Caki2 (cell line): ENCODE measurements around the gene SLC6A5. TPM values are rescaled to one million over a fixed set of nuclear protein-coding genes. Genes with fewer than 3 reads are reported as not detected.

Experiments used
- DNase-seq: peaks from one replicate; pipeline ENCODE4 v3.0.0-alpha.2; 2015; ENCODE audit warnings: low read depth
- in situ Hi-C: cut with HindIII; loops from 2 replicates; pipeline ENCODE4 v1.10.0; 2016; ENCODE audit warnings: low sequenced_read_pairs, low pct_unique_long_range_greater_than_20kb, mixed read lengths
- total RNA-seq: library from RNA; depleted of rRNA; stranded (reverse); fragments of >200 nt; shearing (Covaris generic); gene quantifications from 2 replicates; pipeline ENCODE4 v1.2.3, GENCODE V29; 2014; ENCODE audit warnings: low replicate concordance

SLC6A5 gene
- total RNA-seq, 1 experiment from 2014 or later = not detected

DNA sequence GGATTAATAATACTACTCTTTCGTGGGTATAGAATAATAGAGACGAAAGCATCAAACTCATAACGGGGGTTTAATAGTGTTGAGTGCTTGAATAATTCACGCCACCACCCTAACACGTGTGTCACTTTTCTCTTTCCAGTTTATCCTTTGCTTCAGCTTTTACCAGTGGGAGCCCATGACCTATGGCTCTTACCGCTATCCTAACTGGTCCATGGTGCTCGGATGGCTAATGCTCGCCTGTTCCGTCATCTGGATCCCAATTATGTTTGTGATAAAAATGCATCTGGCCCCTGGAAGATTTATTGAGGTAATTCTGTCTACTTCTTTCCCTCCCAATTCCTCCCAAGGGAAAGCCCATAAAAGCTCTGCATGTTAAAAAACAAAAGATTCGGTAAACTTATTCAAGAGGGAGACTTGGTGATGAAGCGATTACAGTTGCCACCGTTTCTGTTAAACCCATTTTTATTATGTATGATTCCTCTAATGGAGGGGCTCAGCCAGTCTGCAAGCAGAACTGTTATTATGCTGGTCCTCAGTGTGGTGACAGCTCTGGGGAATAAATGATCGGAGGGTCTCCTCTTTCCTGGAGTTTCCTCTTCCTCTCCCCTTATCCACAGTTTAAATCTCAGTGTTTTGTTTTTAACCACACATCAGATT, 52.9 kb downstream of the SLC6A5 start:
- DNase-seq = no peak
- in situ Hi-C loops = no loop called here

DNA sequence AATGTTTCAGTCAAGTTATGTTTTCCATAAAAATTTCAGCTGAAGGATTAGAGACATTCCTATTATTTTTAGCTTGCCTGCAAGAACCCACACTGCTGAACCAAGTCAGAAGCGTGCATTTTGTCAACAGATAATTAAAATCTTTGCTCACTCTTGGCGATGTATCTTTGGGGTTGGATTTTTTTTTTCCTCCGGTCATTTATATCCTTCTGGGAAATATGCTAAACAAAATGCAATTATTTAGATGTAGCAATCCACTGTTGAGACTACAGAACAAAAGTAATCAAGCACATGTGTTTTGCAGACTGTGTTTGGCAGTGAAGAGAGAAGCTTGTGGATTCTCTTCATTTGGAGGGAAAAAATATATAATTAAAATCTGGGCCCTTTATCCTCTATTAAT, 54.6 kb downstream of the SLC6A5 start:
- in situ Hi-C loops = no loop called here
- no peak for DNase-seq

DNA sequence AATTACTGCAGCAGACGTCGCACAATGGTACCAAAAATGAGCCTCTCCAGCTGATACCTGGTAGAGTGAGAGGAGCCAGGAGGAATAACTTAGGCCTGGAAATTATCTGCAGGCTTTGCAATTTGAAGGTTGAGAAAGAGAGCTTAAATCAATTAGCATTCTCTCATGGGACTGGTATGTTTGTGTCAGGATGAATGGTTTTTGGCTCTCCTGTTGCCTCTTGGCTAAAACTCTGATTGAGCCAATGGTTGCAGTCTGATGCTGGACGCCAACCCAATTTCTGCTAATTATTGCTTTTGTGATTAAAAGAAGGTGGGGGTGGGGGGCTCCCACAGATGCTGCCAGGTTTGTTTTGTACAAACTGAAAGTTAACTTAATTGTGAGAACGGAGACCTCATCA, 57.5 kb downstream of the SLC6A5 start:
- in situ Hi-C loops = no loop called here
- no peak for DNase-seq

DNA sequence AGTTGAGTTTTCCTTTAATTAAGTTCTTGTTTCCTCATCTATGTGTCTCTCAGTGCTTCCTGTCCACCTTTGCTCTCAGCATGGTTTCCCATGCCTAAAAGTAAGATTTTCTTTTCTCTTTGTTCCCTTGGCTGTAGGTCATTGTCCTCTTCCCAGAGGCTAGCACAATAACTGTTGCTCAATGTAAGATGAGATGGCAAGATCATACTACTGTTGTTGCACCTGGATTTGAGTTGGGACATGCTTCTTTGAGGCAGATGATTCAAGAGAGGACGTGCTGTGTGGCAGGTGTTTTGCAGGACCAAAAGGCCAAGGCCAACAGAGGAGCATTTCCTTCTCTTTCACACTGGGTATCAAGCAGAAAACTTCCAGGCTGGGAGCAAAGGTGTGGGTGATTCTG, 58.7 kb downstream of the SLC6A5 start:
- in situ Hi-C loops = no loop called here

DNA sequence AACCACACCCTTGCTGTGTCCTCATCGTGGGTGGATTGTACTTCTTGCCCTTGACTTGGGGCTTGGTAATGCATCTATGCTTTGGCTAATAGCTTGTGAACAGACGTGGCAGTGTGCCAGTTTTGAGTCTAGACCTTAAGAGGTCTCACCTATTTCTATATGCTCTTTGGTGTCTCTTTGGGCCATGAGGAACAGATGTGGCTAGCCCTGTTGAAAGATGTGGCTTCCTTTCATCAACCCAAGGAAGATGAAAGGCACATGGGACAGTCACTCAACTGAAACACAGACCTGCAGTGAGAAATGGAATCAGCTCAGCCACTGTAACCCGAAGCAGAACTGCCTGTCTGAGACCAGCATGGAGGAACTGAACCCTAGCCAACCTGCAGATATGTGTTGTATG, 62.0 kb downstream of the SLC6A5 start:
- DNase-seq = no peak
- in situ Hi-C loops = no loop called here

More for the DNA sequence above, 58.7 kb downstream of the SLC6A5 start:
- DNase-seq = no peak

DNA sequence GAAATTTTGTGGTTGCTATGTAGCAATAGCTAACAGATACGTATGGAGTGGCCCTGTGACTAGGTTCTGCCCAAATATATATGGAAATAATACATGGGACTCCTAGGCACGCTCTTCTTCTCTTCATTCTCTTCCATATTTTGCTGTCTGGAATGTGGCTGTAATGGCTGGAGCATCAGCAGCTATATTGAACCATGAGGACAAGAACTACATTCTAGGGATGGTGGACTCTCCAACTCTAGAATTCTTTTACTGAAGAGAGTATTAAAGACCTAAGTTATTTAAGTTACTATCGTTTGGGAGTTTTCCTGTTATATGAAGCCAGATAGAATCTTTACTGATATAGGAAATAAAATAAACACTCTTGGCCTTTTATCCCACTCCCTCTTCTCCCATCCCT, 62.4 kb downstream of the SLC6A5 start:
- DNase-seq = no peak
- in situ Hi-C loops = no loop called here

DNA sequence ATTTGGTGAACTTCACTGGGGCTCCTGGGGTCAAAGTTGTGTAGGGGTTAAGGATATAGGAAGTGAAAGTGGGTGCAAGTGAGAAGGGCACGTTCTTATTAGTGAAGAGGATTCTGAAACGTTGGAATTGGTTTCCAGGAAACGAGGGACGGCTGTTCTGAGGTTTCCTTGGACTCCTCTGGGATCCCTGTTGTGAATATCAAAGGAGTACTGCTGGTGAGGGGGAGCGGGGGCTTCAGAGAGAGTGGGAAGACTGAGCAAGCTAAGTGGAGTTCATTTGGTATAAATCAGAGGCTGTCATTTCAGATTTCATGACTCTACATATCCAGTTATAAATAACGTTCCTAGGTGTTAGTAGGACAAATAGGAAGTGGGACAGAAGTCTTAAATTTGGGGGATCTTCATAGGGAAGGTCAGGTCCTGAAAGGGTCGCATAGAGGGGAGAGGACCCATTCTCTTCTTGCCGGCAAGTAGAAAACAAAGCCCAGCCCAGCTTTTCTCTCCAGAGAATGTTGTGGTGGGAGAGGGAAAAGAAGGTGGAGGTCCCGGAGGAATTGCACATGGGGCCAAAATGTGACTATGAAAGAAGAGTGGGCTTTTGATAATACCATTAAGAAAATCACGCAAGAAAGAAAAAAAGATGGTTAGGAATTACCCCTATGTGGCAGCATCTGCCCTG, 68.9 kb downstream of the SLC6A5 start:
- no peak for DNase-seq
- in situ Hi-C loops = no loop called here

DNA sequence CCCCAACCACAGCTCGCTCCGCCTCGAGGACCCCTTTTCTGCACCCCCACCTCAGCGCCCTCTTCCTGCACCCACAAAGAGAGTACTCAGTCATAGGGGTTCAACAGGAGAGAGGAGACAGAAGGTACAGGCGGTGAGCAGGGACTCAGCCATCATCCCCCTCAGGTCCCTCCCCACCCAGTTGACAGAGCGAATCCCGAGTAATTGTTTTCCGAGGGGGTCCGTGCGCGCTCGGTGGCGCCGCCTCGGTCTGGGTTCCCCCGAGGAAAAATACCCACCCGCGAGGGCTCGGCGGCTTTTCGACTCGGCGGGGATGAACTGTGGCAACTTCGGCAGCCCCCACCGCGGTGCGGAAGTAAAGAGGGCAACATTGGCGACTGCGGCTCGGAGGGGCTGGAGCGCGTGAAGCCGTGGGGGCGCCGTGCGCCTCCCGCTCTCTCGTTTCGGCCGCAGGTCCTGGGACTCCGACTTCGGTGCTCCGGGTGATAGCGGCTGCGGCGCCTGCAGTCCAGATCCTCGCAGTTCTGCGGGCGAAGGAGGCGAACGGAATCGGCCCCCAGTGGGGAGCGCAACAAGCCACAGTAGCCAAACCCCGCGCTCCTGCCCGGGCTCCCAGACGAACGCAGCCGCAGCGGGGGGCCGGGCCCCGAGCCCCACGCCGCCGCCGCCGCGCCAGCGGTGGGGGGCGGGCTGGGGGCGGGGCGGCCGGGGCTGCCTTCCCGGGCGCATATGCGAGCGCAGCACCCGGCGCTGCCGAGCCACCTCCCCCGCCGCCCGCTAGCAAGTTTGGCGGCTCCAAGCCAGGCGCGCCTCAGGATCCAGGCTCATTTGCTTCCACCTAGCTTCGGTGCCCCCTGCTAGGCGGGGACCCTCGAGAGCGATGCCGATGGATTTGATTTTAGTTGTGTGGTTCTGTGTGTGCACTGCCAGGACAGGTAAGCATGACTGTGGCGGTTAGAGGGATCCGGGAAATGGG, 69.7 kb downstream of the SLC6A5 start, which contains the start of gene NELL1:
NELL1 (plus strand) TSS at position 743 of the 976 bp plus-strand sequence.
- in situ Hi-C loops = no loop called here
- no peak for DNase-seq

DNA sequence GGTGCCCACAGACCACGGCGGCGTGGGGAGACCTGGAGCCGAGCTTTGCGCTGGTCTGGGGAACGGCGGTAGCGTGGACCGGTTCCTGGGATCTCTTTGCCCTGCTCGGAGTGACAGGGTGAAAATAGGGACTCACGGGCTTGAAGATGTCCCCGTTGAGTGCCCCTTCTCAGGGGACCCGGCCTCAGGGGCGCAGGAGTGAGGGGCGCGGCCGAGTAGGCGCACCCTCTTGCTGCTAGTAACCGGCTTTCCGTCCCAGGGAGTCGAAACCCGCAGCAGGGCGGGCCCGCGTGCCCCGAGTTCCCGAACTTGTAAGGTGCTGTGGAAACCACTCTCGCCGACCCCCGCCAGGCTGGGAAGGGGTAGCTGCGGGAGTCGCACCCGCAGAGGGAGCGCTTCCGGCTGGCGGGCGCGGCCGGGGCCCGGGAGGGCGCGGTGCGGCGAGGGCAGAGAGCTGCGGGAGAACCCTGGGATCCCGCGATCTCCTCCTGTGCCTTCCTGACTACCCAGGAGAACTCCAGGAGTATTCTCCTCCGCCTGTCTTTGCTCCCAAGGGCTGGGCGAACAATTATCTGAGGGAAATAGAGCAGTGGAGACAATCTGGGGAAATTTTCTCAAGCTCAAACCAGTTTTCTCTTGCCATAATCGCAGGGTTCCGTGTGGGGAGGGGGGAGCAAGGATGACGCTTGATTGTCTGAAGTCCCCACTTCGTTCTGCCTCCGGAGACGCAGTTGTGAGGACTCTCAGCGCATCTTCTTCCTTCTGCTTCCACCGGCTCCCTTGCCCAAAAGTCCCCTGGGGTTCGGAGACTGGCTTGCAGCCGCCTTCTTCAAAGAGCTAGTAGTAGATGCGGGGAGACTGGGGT, 70.6 kb downstream of the SLC6A5 start:
- in situ Hi-C loops = no loop called here

DNA sequence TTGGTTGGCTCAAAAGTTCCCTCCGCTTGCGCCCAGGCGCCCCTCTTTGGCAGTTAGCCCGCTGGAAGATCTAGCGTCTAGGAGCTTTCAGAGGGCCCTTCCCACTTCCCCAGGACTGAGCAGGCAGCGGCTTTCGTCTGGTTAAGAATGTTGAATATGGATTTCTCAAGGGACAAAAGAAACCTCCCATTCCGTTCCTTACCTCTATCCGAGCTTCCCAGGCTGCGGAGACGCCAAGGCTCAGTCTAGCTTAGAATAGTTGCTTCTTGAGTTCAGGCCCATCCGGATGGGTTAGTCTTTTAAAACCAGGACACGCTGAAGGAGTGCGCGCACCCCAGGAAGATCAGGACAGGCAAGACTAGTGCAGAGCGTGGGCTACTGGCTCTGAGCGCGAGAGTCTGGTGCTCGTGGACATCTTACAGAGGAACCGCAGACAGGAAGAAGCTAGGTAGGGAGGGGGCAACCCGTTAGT, 71.6 kb downstream of the SLC6A5 start:
- no peak for DNase-seq
- in situ Hi-C loops = no loop called here

More for the DNA sequence above, 70.6 kb downstream of the SLC6A5 start:
- no peak for DNase-seq

DNA sequence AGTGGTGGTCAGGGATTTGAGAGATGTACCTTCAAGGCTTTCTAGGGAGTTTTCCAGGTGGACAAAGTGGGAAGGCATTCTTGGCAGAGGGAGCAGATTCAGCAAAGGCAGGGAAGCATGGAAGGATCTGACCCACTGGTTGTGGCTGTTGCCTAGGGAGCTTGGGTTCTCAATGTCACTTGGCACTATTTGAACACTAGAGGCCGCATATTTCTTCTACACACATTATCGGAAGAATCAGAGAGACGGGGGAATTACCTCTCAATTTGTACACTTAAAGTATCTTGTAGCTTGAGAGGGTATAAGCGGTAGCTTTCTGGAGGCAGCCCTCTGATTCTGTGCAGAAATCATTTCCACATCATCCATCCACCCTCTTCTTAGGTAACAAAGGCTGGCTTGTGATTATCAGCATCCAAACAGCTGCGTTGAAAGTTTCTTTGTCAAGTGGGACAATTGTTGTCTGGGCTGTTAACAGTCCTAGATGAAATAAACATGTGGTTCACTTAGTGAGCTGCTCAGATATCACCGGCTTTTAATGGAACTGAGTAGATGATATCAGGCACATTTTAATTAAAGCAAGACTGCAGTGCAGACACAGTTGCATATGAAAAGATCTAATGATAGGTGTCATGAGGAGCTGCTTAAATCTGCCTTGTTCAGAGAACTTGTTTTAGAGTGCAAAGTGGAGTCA, 72.6 kb downstream of the SLC6A5 start:
- in situ Hi-C loops = no loop called here
- DNase-seq = peak; percentile 14

DNA sequence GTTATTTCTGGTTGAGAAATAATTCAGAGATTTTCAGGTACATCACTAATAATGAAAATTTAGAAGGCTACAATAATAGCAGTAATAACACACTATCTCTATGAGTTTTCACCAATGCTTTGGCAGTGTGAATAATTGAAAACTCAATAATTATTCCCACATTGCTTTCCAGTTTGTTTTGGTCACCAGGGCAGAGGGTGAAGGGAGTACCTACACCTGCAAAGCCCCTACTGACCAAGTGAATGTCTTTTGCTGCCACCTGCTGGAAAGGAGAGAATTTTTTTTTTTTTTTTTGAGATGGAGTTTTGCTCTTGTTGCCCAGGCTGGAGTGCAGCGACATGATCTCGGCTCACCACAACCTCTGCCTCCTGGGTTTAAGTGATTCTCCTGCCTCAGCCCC, 73.2 kb downstream of the SLC6A5 start:
- DNase-seq = no peak

DNA sequence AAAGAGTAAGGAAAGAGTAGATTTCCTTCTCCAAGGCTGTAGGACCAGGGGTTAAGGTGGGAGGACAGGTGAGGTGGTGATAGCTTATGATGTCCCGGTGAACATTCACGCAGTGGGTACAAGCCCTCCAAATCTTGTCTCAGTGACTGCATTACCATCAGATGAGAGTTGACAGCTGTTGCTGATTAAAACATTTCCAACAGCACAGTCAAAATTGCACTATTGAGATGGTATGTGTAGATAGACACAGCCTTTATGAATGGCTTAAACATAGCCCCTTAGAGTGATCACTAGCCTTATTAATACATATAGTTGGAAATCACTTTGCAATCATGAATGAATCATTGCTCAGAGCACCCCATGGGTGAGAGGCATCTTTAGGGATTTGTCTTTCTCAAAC, 77.2 kb downstream of the SLC6A5 start:
- in situ Hi-C loops = no loop called here

More for the DNA sequence above, 73.2 kb downstream of the SLC6A5 start:
- in situ Hi-C loops = no loop called here

DNA sequence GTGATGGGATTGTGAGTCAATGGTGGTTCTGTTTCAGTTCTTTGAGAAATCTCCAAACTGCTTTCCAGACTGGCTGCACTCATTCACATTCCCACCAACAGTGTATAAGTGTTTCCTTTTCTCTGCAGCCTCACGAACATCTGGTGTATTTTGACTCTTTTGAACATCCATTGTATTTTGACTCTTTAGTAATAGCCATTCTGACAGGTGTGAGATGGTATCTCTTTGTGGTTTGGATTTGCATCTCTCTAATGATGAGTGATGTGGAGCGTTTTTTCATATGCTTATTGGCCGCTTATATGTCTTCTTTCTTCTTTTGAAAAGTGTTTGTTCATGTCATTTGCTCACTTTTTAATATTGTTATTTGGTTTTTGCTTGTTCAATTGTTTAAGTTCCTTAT, 89.4 kb downstream of the SLC6A5 start:
- no peak for DNase-seq
- in situ Hi-C loops = no loop called here

More for the DNA sequence above, 77.2 kb downstream of the SLC6A5 start:
- no peak for DNase-seq

DNA sequence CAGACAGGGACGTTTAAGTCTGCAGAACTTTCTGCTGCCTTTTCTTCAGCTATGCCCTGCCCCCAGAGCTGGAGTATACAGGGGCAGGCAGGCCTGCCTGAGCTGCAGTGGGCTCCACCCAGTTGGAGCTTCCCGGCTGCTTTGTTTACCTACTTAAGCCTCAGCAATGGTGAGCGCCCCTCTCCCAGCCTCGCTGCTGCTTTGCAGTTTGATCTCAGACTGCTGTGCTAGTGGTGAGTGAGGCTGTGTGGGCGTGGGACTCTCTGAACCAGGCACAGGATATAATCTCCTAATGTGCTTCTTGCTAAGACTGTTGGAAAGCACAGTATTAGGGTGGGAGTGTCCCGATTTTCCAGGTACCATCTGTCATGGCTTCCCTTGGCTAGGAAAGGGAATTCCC, 108.5 kb downstream of the SLC6A5 start:
- in situ Hi-C loops = no loop called here

More for the DNA sequence above, 108.5 kb downstream of the SLC6A5 start:
- no peak for DNase-seq
